ENCODE data around the gene STXBP4.

STXBP4 gene

DNA sequence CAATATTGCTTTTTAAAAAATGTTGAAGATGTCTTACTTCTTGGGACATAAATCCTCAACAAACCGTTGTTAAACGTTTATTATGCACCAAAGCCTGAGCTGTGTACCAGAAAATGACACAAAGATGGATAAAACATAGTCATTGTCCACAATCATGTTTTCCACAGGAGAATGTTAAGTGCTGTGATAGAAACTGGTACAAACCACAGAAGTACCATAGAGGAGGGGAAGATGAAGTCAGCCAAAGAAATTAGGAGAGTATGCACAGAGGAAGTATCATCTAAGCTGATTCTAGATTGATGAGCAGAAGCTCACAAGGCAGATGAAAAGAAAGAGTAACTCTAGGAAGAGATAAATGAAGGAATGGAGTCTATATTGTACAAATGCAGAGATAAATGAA, 153.5 kb downstream of the STXBP4 start:
- DNase-seq (ENCODE audit: low read depth), result no peak

DNA sequence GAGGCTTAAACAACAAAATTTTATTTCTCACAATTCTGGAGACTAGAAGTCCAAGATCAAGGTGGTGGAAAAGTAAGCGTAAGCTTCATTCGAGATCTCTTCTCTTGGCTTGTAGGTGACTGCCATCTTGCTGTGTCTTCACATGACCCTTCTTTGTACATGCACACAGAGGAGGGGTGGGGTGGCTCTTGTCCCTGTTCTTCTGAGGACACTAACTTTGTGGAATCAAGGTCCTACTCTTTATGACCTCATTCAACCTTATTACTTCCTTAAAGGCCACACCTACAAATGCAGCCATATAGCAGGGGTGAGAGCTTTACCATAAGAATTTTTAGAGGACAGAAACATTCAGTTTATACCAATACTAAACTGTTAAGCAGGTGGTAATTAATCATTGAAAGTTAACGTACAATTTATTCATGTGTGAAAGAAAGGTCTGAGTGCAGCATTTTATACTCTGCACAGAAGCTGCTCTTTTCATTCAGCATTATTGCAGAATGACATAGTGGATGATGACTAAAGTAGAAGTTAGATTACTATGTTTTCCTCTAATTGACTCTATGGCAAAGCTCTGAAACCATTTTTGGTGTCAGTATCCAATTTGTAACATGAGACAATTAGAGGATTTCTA, 156.3 kb downstream of the STXBP4 start:
- no peak for DNase-seq (ENCODE audit: low read depth)

GRCh38 chr17:55133583-55133982, 165.0 kb downstream of the STXBP4 start:
- DNase-seq (ENCODE audit: low read depth), result no peak

DNA sequence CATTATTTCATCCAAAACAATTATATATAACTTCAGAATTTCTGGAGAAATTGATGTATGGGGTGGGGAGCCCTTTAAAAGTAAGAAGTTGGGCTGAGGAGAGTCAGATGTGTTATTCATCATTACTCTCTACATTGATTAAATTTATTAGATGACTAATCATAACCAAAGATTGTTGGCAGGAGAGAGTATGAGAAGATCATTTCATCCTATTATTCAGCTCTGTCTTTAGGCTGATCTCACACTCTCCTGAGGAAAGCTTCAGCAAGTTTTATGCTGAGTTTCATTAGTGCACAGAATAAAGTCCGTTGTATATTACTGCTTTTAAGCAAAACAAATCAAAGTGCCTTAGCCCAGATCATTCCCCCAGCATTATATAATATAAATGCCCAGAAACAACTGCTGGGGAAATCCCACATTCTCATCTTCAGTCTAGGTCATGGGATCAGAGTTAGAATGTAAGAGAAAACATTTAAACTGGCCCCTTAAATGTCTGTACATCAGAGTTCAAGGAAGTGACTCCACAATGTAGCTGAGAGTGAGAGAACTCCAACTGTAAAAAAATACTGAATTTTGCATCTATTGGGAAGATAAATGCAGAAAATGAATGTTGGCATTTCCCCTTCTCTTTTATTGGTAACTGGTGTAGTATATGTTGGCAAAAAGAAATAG, 166.1 kb downstream of the STXBP4 start:
- DNase-seq (ENCODE audit: low read depth), result no peak

DNA sequence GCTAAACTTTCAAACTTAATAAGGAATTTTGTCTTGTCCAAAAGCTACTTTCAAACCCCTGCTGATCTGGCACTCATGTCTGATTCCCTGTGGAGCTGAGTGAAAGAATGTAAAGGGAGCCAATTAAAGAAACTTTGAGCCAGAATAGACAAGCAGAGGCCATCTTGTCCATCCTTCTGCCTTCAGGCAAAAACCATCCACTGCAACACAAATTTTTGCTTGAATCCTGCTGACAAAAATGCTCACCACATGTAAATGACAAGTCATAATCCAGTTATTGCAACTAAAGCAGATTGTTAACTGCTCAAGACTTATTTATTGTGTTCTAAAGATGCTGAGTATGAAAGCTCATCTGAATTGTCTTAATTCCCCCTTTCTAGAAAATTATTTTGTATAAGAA, 172.2 kb downstream of the STXBP4 start:
- DNase-seq (ENCODE audit: low read depth), result no peak

GRCh38 chr17:55144518-55144917, 176.0 kb downstream of the STXBP4 start:
- no peak for DNase-seq (ENCODE audit: low read depth)

DNA sequence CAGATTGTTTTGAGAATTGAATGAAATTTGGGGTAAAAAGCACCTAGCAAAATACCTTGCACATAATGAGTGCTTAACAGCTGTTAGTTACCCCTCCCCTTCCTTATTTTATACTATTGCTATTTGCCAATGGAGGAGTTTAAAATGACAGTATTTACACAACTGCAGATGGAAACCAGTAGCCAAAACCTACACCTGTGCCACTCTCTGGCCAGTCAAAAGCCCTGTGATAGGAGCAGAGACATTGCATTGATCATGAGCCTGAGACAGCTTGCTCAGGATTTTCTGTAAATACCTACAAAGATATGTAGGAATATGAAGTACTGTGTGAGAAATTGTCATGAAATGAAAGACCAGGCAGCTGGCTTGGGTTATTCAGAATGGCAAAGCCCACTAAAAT, 180.9 kb downstream of the STXBP4 start:
- DNase-seq (ENCODE audit: low read depth), result no peak

DNA sequence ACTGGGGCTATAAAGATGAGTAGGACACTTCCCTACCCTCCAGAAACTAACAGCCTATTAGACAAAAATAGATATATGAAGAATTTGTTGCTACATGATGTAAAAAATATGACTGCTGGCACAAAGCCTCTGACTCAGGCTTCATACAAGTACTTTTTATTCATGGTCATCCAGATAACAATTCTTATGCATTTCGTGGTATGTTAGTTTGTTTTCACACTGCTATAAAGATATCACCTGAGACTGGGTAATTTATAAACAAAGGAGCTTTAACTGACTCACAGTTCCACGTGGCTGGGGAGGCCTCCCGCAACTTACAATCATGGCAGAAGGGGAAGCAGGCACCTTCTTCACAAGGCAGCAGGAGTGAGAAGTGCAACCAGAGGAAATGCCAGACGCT, 183.7 kb downstream of the STXBP4 start:
- DNase-seq (ENCODE audit: low read depth), result no peak

GRCh38 chr17:55154101-55154500, 185.5 kb downstream of the STXBP4 start:
- no peak for DNase-seq (ENCODE audit: low read depth)

GRCh38 chr17:55155856-55156560, 187.4 kb downstream of the STXBP4 start:
- DNase-seq (ENCODE audit: low read depth), result no peak

- no peak for DNase-seq (ENCODE audit: low read depth)
Measured at GRCh38 chr17:55157165-55157564, 188.6 kb downstream of the STXBP4 start.

DNA sequence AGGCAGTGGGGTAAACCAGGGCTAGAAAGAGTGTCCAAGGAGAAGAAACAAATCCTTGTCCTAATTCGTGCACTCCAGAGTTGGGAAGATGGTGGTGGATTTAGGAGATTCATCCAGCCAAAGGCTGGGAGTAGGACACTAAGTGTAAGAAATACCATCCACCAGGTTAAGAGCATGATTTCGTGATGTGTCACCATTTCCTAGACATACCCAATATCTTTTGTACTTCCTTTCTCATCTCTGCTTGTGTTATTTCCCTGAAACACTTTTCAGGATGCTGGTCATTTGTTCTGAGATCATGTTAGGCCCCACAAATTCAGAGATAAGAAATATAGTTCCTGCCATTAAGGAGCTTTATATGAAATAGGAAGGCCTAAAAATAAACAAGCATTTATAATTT, 189.9 kb downstream of the STXBP4 start:
- no peak for DNase-seq (ENCODE audit: low read depth)

DNA sequence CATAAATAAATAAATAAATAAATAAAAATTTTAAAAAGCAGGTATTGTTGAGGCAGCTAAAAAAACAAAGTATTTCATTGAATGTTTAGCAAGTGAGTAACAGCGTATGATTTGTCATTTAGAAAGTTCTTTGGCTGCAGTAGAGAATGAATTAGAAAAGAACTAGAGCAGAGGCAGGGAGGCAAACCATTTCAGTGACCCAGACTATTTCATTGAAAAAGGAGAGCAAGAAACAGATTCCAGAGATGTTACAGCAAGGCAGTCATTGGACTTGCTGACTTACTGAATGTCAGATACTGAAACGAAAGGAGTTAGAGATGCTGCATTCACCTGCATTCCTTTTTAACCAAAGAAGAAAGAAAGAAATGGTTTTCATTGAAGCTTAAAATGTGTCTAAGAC, 190.7 kb downstream of the STXBP4 start:
- no peak for DNase-seq (ENCODE audit: low read depth)

- no peak for DNase-seq (ENCODE audit: low read depth)
Measured at GRCh38 chr17:55160501-55160900, 191.9 kb downstream of the STXBP4 start.

DNA sequence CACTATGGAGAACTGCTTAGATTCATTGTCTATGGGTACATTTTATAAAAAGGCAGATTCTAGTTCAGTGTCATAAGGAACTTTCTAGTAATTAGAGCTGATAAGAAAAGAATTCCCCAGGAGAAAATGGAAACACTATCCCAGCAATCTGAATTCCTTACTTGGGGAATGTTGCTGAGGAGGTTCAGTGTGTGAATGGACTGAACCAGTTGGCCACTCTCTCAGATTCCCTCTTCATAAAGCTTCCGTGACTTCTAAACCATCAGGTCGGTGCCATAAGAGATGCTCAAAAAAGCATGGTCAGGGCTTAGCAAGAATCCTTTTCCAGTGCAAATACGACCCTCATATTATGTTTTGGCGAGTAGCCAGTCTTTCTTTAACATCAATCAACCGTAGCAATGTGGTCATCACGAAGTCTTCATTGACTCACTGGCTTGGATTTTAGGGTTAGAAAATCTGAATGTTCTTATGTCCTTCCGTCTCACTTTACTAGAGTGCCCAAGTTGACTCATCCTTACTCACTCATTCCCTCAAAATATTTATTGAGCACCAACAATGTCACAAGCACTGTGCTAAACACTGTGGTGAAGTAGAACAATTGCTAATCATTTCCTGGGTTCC, 193.5 kb downstream of the STXBP4 start:
- DNase-seq (ENCODE audit: low read depth), result peak; percentile 91

- no peak for DNase-seq (ENCODE audit: low read depth)
Measured at GRCh38 chr17:55162556-55162946, 194.0 kb downstream of the STXBP4 start.

DNA sequence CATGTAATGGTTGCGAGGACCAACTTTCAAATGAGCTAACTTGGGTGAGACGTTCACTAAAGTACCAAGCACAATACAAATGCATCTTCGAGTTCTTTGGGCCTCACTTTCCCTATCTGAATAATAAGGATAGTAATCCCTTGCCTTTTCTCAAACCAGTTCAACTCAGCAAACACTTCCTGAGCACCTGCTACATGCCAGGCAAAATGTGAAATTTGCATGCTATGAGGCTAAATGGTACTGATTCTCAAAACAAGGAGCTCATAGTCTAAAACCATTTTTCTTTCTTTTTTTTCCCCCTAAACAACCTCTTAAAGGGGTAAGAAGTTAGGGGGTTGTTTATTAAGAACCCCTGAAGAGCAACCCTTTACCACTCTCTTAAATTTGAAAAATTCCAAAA, 194.8 kb downstream of the STXBP4 start:
- no peak for DNase-seq (ENCODE audit: low read depth)

DNA sequence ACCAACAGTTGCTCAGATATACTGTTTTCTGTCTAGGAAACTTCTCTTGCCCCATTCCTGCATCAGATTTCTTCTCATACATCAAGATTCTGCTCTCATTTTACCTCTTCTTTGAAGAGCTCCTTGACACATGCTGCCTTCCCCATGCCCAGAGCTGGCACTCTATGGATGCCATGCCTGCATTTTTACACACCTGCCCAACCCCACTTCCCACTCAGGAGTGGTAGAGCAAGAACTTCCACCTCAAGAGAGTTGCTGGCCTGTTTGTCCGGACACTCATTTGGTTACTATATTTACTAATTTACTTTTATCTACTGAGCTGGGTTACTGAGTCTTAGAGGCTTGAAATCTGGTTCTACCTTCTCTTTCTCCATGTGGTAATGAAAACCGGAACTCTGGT, 197.9 kb downstream of the STXBP4 start:
- DNase-seq (ENCODE audit: low read depth), result no peak

DNA sequence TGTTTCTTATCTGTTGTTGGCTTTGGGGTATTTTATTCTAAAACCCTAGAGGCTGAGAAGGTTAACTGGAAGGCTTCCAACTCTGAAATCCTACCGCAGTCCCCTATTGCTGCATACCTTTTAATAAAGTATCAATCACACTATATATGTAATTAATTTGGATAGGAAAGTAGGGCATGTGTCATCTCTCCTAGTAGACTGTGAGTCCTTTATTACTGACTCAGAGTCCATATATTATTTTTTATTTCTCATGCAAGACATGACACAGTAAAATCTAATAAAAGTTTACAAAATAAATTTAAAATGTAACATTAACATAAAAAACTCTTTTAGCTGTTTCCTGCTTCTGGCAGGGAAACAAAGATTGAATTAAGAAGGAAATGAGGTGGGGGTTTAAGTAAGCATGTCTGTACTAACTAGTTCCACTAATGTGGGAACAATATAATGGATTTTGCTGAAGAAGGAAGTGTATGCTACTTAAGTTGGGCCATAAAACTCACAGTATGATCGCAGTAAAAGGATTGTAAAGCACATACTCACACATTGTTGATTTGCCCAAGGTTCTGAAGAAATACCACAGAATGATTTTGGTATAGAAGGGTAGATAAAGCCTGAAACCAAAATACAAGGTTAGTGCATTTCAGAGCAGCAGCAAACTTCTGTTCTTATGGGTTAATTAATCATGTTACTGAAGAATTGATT, 198.6 kb downstream of the STXBP4 start:
- no peak for DNase-seq (ENCODE audit: low read depth)

DNA sequence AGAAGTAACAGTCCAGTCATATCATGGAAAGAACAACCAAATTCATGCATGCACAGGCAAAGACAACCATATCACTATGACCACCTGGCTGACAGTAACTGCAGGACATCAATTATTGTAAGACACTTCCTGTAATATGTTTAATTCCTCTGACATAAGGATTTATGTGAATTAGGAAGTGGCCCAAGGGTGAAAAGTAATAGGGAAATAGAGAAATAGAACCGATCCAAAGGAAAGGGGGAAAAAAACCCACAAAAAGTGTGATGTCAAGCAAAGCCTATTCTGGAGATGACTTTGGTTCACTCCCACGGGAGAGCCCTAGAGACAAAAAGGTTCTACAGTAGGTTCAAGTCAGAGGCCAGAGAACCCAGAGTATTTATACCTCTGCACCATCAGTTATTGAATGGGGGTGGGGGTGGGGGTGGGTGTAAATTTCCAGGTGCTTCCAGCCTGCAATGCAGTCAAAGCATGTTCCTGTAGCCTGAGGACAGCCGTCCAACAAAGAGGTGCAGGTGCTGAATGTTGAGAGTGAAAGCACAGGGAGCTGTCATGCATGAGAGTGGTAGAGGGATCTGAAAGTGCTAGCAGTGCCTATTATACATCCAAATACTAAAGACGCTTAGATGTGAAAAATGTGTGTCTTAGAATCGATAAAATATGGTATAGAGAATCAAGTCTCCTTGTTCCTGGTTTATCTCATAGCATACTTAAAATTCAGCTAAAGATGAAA, 200.6 kb downstream of the STXBP4 start:
- no peak for DNase-seq (ENCODE audit: low read depth)

DNA sequence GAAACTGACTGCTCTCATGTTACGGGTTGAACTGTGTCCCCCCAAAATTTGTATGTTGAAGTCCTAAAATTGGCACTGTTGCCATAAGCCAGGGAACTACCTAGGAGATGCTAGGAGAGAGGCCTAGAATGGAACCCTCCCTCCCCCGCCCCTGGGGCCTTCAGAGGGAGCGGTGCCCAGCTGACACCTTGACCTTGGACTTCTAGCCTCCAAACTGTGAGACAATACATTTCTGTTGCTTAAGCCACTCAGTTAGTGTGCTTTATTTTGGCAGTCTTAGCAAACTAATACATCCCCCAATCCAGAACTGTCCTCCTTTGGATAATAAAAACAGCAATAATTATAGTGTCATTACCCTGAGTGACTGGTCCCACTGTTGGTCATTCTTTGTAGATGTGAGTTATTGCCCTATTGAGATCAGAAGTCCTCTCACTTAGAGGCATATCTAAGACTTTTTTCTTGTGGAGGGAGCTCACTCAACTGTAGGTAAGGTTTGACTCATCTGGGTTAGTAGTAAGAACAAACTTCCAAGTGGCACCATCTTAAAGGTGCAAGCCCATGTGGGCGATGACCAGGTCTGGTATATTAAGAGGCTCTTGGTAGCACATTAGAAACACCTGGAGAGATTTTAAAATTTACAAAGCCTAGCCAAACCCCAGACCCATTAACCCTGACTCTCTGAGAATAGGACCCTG, 203.2 kb downstream of the STXBP4 start:
- DNase-seq (ENCODE audit: low read depth), result no peak
